ENCODE data around the gene IL27RA.
"Not testable (repeated sequence)": the region's sequence is repeated elsewhere in the genome, so short reads cannot be mapped to it uniquely, and the experiment has no call there.

- TF ChIP-seq CTCF, POLR2A (IDR thresholded peaks at IDR 0.05): not testable (repeated sequence)
Measured at GRCh38 chr19:14050961-14051360, 19.4 kb downstream of the IL27RA start.

All from Peyer's patch (tissue), 4 donors.